Measurements from ENCODE around the gene OTX2. TPM values are rescaled to one million over a fixed set of nuclear protein-coding genes. Genes with fewer than 3 reads are reported as not detected.

OTX2 gene
- total and polyA plus RNA-seq, 2 of the 4 experiments (the other 2 are of a cell fraction), result not detected

DNA sequence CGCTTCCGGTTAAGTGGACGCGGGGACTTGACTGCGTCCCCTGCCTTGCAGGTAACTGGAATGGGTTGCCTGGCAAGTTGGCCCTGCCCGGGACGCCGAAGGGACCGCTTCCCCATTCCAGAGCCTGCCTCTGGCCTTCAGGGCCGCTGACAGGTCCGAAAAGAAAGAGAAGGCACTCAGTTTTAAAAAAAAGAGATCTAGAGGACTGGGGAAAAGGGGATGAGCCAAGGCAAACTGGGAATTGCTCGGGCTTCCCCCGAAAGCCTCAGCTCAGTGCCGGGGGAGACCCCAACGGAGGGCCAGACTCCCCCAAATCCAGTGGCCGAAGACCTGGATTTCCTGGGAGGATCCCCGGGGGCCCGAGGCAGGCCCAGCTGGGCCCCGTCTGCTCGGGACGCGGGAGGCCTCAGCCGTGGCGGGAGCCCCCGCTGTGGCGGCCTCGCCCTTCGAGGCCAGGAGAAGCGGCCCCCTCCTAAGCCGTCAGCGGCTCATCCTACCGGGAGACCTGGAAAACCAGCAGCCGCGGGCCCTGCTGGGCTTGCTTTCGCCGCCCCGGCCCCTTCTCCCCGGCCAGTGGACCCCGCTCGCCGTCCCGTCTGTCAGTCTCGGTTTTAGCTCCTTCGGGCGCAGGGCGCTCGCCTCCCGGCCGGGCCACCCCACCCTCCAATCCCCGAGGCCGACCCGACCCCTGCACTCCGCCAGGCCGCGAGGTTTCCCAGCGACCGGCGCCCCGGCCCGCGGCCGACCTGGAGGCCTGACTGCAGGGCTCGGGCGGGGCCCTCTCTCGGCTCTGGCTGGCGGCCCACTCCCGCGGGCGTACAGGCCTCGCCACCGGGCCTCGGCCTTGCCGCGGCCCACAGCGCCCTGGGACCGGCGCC, 12.5 kb downstream of the OTX2 start:
- intact Hi-C loops (cut with micrococcal nuclease) (no loop called here), dilution Hi-C loops (cut with HindIII; ENCODE audit: low sequenced_read_pairs, unreplicated experiment) (no loop called here), in situ Hi-C loops (cut with MboI; ENCODE audit: low sequenced_read_pairs) (no loop called here)
- no TSS peak for BruUV-seq (replicated peaks)
- no peak for DNase-seq
- Histone ChIP-seq H4K20me1 (ENCODE audit: insufficient read depth, low read length) (no peaks in the 10 kb centered on the region), H3K14ac (replicated peaks; ENCODE audit: low read depth, low read length) (no peak overlapping the region), H3K23ac (ENCODE audit: low read depth, low read length) (no peak overlapping the region), H2BK20ac (ENCODE audit: low read depth, low read length) (no peak overlapping the region), H3K4me1 (ENCODE audit: control insufficient read depth, insufficient read depth, low read length) (no peaks in the 10 kb centered on the region), H2AK5ac (ENCODE audit: low read depth, low read length) (no peak overlapping the region), H3K79me1 (ENCODE audit: low read depth in 1 of 2, low read length in 2 of 2) (no peaks in the 10 kb centered on the region), H2AK9ac (replicated peaks; ENCODE audit: low read depth, low read length, poor library complexity) (no peak overlapping the region), H2AFZ (replicated peaks; ENCODE audit: low read length, poor library complexity) (peak overlapping the region; percentile 33), H4K91ac (ENCODE audit: insufficient read depth, low read depth, low read length) (no peak overlapping the region), H4K5ac (ENCODE audit: low read depth, low read length) (no peak overlapping the region), H3K9ac (ENCODE audit: low read depth, low read length) (no peak overlapping the region), H3K4me2 (ENCODE audit: low read depth, low read length) (no peak overlapping the region; the same call in 1 of the 2 replicates), H3K4me3 (ENCODE audit: insufficient read depth, low read depth, low read length) (no peak overlapping the region), H2BK5ac (ENCODE audit: low read depth, low read length, poor library complexity, severe bottlenecking) (no peak overlapping the region), H2BK120ac (ENCODE audit: low read depth, low read length) (no peak overlapping the region), H2BK15ac (ENCODE audit: low read depth, low read length) (no peak overlapping the region), H3K9me1 (ENCODE audit: insufficient read depth, low read length) (no peaks in the 10 kb centered on the region), H3K36me3 (ENCODE audit: control insufficient read depth, insufficient read depth, low read length) (no peaks in the 10 kb centered on the region), H3K27me3 (ENCODE audit: control insufficient read depth, insufficient read depth, low read length) (peaks cover 73% of the 10 kb centered on the region), H3K27ac (ENCODE audit: insufficient read depth, low read length) (no peak overlapping the region), H3K4ac (ENCODE audit: low read depth, low read length) (no peak overlapping the region), H4K8ac (ENCODE audit: low read depth in 2 of 2, low read length in 2 of 2) (no peak overlapping the region), H3K56ac (ENCODE audit: extremely low read depth, insufficient read depth, low read length) (no peak overlapping the region), H3K18ac (ENCODE audit: low read depth, low read length) (no peak overlapping the region), H3K9me3 (ENCODE audit: control insufficient read depth, insufficient read depth, low read length) (peaks cover 6% of the 10 kb centered on the region; the same call in 1 of the 2 replicates)
- CTCF ChIA-PET, result no interaction called here
- POLR2A ChIA-PET (ENCODE audit: unreplicated experiment), result no interaction called here
- WGBS, 2 experiments (ENCODE audit: extremely low coverage in 2 of 2, insufficient read length in 1 of 2), result 6% methylated on average over 21 of the region's 77 CpGs; no CpG with 5 or more reads in 1 of the 2 experiments
- TF ChIP-seq RFX5 (IDR thresholded peaks at IDR 0.05; ENCODE audit: low read depth, low read length) (no peak), RAD21 (IDR thresholded peaks at IDR 0.05; ENCODE audit: low read length) (no peak), POLR2A (IDR thresholded peaks at IDR 0.05; ENCODE audit: low read depth, low read length) (no peak), MAFK (IDR thresholded peaks at IDR 0.05; ENCODE audit: low read depth, low read length) (no peak), BHLHE40 (IDR thresholded peaks at IDR 0.05; ENCODE audit: low read depth, low read length) (no peak), SMC3 (IDR thresholded peaks at IDR 0.05; ENCODE audit: low read depth, low read length) (no peak), CHD1 (IDR thresholded peaks at IDR 0.05; ENCODE audit: low read depth, low read length) (no peak), CEBPB (IDR thresholded peaks at IDR 0.05; ENCODE audit: low read depth, low read length) (no peak), MAZ (IDR thresholded peaks at IDR 0.05; ENCODE audit: borderline replicate concordance, low read depth, low read length) (no peak), RCOR1 (IDR thresholded peaks at IDR 0.05; ENCODE audit: insufficient replicate concordance, low read length) (no peak), NFE2L2 (IDR thresholded peaks at IDR 0.05; ENCODE audit: low read depth, low read length) (no peak), MXI1 (IDR thresholded peaks at IDR 0.05; ENCODE audit: borderline replicate concordance, low read depth, low read length) (no peak)
- TF ChIP-seq, protein P1, sequence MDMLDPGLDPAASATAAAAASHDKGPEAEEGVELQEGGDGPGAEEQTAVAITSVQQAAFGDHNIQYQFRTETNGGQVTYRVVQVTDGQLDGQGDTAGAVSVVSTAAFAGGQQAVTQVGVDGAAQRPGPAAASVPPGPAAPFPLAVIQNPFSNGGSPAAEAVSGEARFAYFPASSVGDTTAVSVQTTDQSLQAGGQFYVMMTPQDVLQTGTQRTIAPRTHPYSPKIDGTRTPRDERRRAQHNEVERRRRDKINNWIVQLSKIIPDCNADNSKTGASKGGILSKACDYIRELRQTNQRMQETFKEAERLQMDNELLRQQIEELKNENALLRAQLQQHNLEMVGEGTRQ (IDR thresholded peaks at IDR 0.05; ENCODE audit: low read depth, low read length), result no peak
- TF ChIP-seq, protein P2, sequence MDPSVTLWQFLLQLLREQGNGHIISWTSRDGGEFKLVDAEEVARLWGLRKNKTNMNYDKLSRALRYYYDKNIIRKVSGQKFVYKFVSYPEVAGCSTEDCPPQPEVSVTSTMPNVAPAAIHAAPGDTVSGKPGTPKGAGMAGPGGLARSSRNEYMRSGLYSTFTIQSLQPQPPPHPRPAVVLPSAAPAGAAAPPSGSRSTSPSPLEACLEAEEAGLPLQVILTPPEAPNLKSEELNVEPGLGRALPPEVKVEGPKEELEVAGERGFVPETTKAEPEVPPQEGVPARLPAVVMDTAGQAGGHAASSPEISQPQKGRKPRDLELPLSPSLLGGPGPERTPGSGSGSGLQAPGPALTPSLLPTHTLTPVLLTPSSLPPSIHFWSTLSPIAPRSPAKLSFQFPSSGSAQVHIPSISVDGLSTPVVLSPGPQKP (IDR thresholded peaks at IDR 0.05; ENCODE audit: borderline replicate concordance, low read depth, low read length), result no peak
- TF ChIP-seq, protein P3, sequence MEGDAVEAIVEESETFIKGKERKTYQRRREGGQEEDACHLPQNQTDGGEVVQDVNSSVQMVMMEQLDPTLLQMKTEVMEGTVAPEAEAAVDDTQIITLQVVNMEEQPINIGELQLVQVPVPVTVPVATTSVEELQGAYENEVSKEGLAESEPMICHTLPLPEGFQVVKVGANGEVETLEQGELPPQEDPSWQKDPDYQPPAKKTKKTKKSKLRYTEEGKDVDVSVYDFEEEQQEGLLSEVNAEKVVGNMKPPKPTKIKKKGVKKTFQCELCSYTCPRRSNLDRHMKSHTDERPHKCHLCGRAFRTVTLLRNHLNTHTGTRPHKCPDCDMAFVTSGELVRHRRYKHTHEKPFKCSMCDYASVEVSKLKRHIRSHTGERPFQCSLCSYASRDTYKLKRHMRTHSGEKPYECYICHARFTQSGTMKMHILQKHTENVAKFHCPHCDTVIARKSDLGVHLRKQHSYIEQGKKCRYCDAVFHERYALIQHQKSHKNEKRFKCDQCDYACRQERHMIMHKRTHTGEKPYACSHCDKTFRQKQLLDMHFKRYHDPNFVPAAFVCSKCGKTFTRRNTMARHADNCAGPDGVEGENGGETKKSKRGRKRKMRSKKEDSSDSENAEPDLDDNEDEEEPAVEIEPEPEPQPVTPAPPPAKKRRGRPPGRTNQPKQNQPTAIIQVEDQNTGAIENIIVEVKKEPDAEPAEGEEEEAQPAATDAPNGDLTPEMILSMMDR (conservative IDR thresholded peaks at IDR 0.05; ENCODE audit: low read depth, low read length), result no peak
- no peak for ATAC-seq (ENCODE audit: low read depth)

Data from IMR-90 (cell line).